Anterior cingulate cortex (tissue), 58 donors: ENCODE results near the gene GPR183.
"Not testable (repeated sequence)": the region's sequence is repeated elsewhere in the genome, so short reads cannot be mapped to it uniquely, and the experiment has no call there.

ENCODE experiments used
- DNase-seq, 58 donors: peaks; one replicate each; lab custom pipeline; 2025; lab: John Stamatoyannopoulos, UW

GPR183 gene

DNA sequence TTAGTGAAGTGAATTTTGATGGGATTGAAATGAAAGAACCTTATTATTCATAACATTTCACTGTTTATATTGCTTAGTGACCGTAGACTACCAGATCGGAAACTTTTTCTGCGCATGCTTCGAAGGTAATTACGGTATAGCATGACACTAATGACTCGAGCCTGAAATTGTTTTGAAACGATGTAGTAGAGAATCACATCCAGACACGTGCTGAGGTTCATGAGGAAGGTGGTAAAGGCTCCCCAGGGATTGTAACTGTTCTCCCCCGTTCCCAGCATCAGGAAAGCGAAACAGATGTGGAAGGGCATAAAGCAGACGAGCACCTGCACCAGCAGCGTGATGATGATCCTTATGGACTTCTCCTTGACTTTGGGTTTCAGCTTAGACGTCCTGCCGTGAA lies 52.4 kb downstream of the GPR183 start:
- DNase-seq, result no peak

- DNase-seq, result no peak
Observed at GRCh38 chr13:99251921-99252320, 55.3 kb downstream of the GPR183 start.

- DNase-seq, result no peak
Observed at GRCh38 chr13:99250982-99251825, 56.0 kb downstream of the GPR183 start.

DNA sequence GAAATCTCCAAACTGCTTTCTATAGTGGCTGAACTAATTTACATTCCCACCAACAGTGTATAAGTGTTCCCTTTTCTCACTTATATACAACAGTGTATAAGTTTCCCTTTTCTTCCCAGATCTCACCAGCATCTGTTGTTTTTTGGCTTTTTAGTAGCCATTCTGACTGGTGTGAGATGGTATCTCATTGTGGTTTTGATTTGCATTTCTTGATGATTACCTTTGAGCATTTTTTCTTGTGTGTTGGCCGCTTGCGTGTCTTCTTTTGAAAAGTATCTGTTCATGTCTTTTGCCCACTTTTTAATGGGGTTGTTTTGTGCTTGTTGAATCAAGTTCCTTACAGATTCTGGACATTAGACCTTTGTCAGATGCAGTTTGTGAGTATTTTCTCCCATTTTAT lies 57.6 kb downstream of the GPR183 start:
- DNase-seq, result not testable (repeated sequence)

GRCh38 chr13:99249178-99249577 lies 58.0 kb downstream of the GPR183 start:
- DNase-seq, result not testable (repeated sequence)

DNA sequence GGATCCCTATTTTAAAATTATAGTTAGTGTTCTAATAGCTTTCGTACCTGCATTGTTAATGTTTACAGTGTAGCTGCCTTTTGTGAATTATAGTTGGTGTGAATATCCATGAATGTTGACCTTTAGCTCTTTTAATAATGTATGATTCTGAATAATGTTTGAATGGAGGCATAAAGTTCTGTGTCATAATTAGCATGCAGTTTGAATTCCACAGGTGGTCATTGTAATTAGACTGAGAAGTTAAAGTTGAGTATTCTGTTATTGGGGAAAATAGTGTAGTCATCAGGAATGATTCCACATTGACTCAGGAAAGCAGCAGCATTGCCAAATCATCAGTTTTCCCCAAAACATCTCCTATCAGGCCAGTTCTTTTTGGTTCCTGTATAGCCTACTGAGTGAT lies 61.1 kb downstream of the GPR183 start:
- DNase-seq, result no peak
